Activated naive CD4-positive, alpha-beta T cell treated with anti-CD3 and anti-CD28 coated beads, Interleukin-2, amount 10 ng/mL, durations not matched to agents 7 days and 5 days (primary cell): ENCODE data around the gene RRN3.
A peak's percentile ranks its signal among the peaks of the same experiment; 100 is the strongest.
"Not testable (repeated sequence)": the region's sequence is repeated elsewhere in the genome, so short reads cannot be mapped to it uniquely, and the experiment has no call there.

Experiments
- CTCF ChIA-PET: fragments of 350-600 bp; sonication (Branson Sonifier 250); formaldehyde crosslinking; loops from one replicate; lab custom pipeline; 2021; ENCODE audit warnings: antibody characterized with exemption; lab: Charles Lee
- DNase-seq: peaks from one replicate; pipeline ENCODE4 v3.0.0-alpha.2; 2020
- H3K27ac Mint-ChIP-seq: one replicate; pipeline ENCODE4 v1.8.0; 2021; ENCODE audit warnings: mild to moderate bottlenecking, moderate library complexity, mixed read lengths
- H3K27me3 Mint-ChIP-seq: one replicate; pipeline ENCODE4 v1.8.0; 2021; ENCODE audit warnings: mild to moderate bottlenecking, mixed read lengths
- H3K36me3 Mint-ChIP-seq: one replicate; pipeline ENCODE4 v1.8.0; 2021; ENCODE audit warnings: mixed read lengths
- H3K4me1 Mint-ChIP-seq: one replicate; pipeline ENCODE4 v1.8.0; 2021; ENCODE audit warnings: mixed read lengths
- H3K4me3 Mint-ChIP-seq: one replicate; pipeline ENCODE4 v1.8.0; 2021; ENCODE audit warnings: mild to moderate bottlenecking, moderate library complexity, mixed read lengths
- H3K9me3 Mint-ChIP-seq: one replicate; pipeline ENCODE4 v1.8.0; 2021; ENCODE audit warnings: mixed read lengths

The RRN3 gene

GRCh38 chr16:15016354-15016753 is 77.7 kb downstream of the RRN3 start:
- H3K4me3 Mint-ChIP-seq, H3K9me3 Mint-ChIP-seq, DNase-seq, H3K27me3 Mint-ChIP-seq, CTCF ChIA-PET: not testable (repeated sequence)
- peaks cover 30% of the 10 kb centered on the region for H3K36me3 Mint-ChIP-seq
- peaks cover 30% of the 10 kb centered on the region for H3K4me1 Mint-ChIP-seq
- peak overlapping the region; percentile 46 for H3K27ac Mint-ChIP-seq

DNA sequence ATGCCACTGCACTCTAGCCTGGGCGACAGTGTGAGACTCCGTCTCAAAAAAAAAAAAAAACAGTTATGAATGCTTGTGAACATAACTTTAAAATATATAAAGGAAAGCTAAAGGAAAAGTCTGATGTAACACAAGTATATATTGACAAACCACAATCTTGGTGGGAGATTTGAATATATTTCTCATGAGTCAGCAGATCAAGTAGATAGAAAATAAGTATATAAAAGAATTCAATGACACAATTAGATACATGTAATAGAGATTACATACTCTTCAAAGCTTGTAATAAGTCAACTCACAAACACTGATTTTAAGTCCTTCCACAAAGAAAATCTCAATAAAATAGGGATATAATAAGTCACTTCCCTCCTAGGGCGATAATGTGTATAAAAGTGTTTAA is 78.4 kb downstream of the RRN3 start:
- Mint-ChIP-seq H3K4me1 (peaks cover 30% of the 10 kb centered on the region), H3K36me3 (peaks cover 36% of the 10 kb centered on the region)
- DNase-seq, H3K4me3 Mint-ChIP-seq, H3K9me3 Mint-ChIP-seq, H3K27me3 Mint-ChIP-seq, H3K27ac Mint-ChIP-seq, CTCF ChIA-PET: not testable (repeated sequence)

DNA sequence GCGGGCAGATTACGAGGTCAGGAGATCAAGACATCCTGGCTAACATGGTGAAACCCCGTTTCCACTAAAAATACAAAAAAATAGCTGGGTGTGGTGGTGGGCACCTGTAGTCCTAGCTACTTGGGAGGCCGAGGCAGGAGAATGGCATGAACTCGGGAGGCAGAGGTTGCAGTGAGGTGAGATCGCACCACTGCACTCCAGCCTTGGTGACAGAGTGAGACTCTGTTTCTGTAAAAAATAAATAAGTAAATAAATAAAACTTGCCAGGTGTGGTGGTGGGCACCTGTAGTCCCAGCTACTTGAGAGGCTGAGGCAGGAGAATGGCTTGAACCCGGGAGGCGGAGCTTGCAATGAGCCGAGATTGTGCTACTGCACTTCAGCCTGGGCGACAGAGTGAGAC is 81.1 kb downstream of the RRN3 start:
- DNase-seq, H3K9me3 Mint-ChIP-seq, H3K4me3 Mint-ChIP-seq, H3K27me3 Mint-ChIP-seq, CTCF ChIA-PET: not testable (repeated sequence)
- Mint-ChIP-seq H3K27ac (peak overlapping the region; percentile 14), H3K36me3 (peaks cover 35% of the 10 kb centered on the region), H3K4me1 (peaks cover 30% of the 10 kb centered on the region)
